Activated naive CD8-positive, alpha-beta T cell treated with anti-CD3 and anti-CD28 coated beads, Interleukin-2, amount 50 U/mL, for 16 hours (primary cell): ENCODE measurements around the gene RGPD5.
"Not testable (repeated sequence)": the region's sequence is repeated elsewhere in the genome, so short reads cannot be mapped to it uniquely, and the experiment has no call there.

Experiments
- DNase-seq: peaks from one replicate; pipeline ENCODE4 v3.0.0-alpha.2; 2020; ENCODE audit warnings: low read depth, low spot score

Gene RGPD5

GRCh38 chr2:109794074-109794737 lies at the start of gene RGPD5:
RGPD5 (plus strand) TSS chr2:109794305; CDS start chr2:109794466, 161 bp downstream.
- not testable (repeated sequence) for DNase-seq

DNA sequence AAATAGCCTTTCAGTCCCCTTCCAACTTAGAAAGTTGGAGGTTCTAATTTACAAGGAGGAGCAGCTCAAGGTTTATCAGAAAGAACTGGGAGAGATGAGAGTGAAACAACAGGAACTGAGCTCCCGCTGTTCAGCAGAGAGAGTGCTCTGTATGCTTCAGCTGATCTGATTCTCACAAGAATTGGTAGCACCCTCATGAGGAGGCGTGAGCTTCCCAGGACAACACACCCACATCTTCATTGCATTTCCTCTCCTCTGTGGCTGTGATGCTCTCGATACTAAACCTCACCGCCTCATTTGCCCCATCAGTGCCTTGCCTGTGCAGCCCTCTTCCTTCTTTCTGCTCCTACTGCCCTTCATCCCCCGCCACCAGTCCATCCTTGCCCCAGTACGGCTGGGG lies 42.5 kb upstream of the RGPD5 start:
- DNase-seq: not testable (repeated sequence)

DNA sequence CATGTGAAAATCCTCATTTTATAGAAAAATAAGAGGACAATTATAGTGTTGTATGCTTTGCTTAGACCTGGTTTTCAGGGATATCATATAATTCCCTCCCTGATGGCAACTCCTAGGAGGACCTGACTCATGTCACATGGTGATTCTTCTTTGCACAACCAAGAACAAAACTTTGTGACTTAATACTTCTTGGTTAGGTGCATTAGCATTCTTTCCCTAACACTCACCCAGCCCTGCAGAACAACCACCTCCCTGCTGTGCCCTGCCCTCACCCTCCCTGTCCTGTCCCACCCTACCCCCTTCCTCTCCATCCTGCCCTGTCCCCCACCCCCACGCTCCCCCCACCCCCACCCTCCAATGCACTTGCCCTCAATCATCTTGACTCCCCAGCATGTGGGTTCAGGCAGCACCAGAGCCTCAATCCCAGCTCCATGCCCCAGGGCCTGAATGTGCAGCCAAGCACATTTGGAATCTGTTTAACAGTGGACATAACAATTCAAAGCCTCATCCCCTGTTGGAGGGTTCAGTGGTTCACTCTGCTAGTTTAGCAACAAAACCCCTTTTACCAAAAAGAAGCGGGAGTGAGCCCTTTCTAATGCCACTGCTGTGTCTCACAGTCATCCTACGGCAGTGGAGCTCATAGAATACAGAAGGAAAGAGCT lies 36.8 kb upstream of the RGPD5 start:
- DNase-seq: not testable (repeated sequence)

GRCh38 chr2:109760265-109761042 lies 33.7 kb upstream of the RGPD5 start:
- not testable (repeated sequence) for DNase-seq

GRCh38 chr2:109761043-109761454 lies 33.1 kb upstream of the RGPD5 start:
- DNase-seq: not testable (repeated sequence)

DNA sequence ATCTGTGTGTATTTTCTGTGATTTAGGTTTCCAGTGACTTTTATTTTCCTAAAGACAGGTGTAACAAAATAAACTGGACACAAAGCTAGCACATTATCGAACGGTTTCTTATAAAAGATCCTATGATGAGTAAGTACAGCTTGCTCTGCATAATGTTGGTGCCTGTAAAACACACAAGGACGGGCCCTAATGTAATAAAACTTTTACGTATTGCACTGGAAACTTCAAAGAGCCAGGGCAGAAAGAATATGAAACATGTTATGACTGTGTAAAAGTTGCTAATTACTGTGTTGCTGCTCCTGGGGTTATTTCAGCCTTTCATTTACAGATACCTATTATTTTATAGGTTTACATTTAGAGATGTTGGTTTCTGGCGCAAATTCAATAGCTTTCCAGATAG lies 32.1 kb upstream of the RGPD5 start:
- not testable (repeated sequence) for DNase-seq

GRCh38 chr2:109766074-109766473 lies 28.0 kb upstream of the RGPD5 start:
- DNase-seq: not testable (repeated sequence)

GRCh38 chr2:109766886-109767578 lies 27.1 kb upstream of the RGPD5 start:
- DNase-seq: not testable (repeated sequence)

- not testable (repeated sequence) for DNase-seq
Observed at GRCh38 chr2:109768934-109769333, 25.2 kb upstream of the RGPD5 start.

DNA sequence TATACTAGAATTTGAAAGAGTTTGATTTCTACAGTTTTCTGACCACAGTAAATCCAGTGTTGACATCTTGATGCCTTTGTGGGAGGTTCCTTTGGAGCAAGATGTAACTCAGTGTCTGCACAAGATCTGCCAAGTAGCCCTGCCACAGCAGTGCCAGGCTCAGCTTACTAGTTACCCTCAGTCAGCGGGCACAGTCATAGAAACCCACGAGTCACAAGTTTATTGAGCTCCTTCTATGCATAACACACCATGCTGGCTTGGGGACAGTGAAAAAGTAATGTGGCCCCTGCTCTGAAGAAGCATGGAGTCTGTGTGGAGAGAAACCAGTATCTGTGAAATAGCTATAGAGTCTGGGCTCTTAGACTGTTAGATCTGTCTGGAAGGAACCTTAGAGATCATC lies 15.0 kb upstream of the RGPD5 start:
- not testable (repeated sequence) for DNase-seq

DNA sequence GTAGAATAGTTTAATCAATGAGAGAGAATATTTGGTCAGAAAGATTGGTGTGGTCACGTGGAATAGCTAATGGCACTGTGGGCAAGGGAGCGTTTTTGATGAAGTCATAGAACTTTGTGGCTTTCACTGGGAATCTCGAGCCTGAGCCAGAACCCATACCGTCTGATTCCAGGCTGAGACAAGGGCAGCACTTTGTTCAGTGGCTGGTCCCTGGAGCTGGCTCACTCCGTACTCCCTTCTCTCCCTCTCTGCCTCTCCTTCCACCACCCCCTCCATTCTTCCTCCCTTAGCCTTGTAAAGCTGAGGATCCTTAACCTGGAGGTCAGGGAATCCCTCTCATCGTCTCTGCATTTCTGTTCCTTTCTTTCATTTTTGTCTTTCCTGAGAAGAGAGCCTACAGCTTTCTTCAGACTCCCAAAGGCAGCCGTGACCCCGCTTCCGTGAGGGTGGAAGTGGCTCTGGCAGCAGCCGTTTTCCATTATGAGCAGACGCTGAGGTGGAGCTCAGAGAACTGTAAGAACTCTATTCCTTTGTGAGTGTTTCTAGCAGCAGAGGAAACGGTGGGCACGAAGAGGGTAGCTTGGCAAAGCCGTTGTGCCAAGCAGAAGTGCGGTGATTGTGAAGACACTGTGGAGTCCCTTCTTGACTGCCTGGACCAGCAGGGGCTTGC lies 12.8 kb upstream of the RGPD5 start:
- DNase-seq: not testable (repeated sequence)

DNA sequence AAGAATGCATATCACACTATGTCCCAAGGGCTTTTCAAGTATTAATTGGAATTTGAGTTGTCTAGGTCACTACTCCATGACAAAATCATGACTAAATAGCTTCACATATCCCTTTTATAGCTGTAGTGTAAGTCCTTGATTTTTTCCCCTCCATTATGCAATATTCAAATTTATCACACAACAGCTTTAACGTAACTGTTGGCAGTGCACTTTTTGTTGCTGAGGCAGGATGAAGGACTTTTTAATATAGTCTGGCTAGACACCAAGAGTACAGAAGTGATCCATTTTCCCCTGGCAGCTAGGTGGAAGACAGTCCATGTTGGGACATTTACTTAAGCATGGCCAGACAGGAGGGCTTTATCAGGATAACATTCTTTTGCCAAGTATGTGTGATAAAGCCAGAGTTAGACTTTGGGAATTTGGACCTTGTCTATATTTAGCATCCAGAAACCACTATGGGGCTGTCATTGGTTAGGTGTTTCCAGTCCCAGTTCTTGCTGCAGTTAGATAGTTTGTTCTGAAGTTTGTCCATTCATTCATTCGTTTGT lies 11.6 kb upstream of the RGPD5 start:
- not testable (repeated sequence) for DNase-seq

DNA sequence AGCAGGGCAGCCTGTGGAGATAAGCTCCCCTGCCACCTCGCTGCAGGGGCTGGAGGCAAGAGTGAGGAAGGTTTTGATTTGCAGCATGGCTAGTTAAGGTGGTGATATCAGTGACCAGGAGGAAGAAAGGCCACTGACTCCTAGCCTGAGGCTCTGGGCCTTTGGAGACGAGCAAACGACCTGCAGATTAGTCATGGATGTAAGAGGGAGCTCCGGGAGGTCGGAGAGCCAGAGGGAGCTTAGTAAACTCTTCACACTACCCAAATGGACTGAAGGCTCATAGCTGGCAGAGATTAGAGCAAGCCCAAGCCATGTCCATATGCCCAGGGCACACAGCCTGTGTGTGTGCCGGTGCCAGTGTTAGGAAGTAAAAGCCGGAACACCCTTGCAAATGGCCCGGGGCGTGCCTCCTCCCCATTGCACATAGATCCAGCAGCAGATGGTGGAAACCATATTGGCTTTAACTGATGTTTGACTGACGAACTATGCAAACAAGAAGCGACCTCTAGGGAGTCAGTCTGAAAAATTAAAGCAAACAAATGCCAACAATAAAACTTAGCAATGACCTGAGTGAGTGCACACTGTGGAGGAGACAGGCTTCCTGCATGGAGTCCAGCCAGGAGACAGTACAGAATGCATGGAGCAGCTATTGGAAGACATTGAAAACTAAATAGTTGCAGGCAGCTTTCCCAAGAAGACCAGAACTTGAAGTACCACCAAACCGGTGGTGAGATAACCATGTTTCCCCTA lies 2.4 kb upstream of the RGPD5 start:
- not testable (repeated sequence) for DNase-seq

DNA sequence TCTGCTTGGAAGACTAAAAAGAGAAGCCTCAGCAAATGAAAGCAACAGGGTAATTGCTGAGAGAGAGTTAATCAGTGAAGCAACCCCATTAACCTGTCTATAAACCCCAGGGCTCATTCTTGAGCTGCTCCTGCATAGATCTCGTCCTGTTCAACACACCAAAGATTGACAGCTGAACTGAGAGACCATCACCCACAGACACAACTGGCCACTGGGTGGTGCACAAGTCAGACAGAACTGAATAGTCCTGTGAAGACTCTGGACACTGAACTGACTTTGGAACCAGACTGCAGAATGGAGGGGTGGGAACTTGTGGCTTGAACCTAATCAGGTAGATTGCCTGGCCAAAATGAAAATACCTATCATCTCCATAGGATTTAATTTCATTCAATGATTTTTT lies 1.4 kb upstream of the RGPD5 start:
- DNase-seq: not testable (repeated sequence)

- not testable (repeated sequence) for DNase-seq
Observed at GRCh38 chr2:109871129-109871751, 77.1 kb downstream of the RGPD5 start.

DNA sequence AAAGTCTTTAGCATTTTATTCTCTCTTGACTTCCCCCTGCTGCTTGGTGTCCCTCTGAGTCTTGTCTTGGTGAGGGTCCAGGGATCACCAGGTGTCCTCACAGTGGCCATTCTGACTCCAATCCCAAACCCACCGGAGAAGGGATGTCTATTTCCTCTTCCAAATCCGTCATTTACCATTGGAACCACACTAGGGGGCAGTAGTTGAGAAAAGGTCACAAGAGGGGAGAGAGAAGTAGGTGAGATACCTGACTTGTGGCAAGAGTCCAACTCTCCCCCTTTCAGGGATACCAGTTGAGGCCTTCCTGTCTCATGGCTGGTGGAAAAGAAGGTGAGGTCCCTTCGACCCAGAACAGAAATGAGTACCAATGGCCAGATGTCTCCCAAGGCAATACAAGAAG lies 82.5 kb downstream of the RGPD5 start:
- DNase-seq: not testable (repeated sequence)

DNA sequence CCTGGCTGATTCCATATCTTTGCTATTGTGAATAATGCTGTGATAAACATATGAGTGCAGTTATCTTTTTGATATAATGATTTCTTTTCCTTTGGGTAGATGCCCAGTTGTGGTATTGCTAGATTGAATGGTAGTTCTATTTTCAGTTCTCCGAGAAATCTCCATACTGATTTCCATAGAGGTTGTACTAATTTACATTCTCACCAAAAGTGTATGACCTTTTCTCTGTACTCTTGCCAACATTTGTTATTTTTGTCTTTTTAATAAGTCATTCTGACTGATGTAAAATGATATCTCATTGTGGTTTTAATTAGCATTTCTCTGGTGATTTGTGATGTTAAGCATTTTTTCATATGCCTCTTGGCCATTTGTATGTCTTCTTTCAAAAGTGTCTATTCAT lies 88.0 kb downstream of the RGPD5 start:
- not testable (repeated sequence) for DNase-seq

DNA sequence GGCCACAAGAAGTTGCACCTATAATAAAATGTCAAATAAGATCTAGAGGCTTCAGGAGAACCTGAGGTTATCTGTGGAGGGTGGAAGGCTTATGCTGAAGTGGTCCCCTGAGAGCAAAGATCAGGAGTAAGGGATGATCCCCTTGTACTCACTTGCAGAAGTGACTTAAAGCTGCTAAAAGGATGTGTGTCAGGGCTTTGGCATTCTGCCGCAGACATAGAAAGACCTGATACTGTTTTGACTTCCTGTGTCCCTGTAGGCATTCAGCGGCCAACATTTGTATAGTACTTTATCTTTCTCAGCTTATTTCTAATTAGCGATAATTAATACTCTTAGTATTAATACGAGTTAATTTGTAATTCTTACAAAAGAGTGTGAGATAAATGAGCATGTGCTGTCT lies 94.3 kb downstream of the RGPD5 start:
- not testable (repeated sequence) for DNase-seq

- DNase-seq: not testable (repeated sequence)
Observed at GRCh38 chr2:109889909-109890308, 95.8 kb downstream of the RGPD5 start.

- DNase-seq: not testable (repeated sequence)
Observed at GRCh38 chr2:109891024-109891423, 96.9 kb downstream of the RGPD5 start.
